Psoas muscle (tissue), 8 donors: Measurements from ENCODE around the gene OSBP2. TPM values are rescaled to one million over a fixed set of nuclear protein-coding genes. Genes with fewer than 3 reads are reported as not detected.

ENCODE experiments used
- ATAC-seq, 4 donors: fragments of 200-7000 bp; cut with Tn5 transposase; one replicate each; pipeline ENCODE4 v1.9.1; 2020; ENCODE audit warnings: moderate library complexity in 3 of 4, mild to moderate bottlenecking in 2 of 4
- DNase-seq, 2 donors: peaks; one replicate each; pipeline ENCODE4 v3.0.0-alpha.2; 2020
- H3K27ac ChIP-seq: fragments of 200-600 bp; one replicate; pipeline ENCODE4 v1.8.0; 2022
- H3K27me3 ChIP-seq, 3 donors: fragments of 200-600 bp in 1 of 3; one replicate each; pipeline versions ENCODE4 v1.6.1 to v1.8.0; 2013 to 2022; ENCODE audit warnings: low read length in 2 of 3, mild to moderate bottlenecking in 2 of 3, moderate library complexity in 1 of 3; ENCODE audit not compliant: insufficient read depth in 3 of 3
- H3K36me3 ChIP-seq, 2 donors: fragments of 200-600 bp in 1 of 2; one replicate each; pipeline versions ENCODE4 v1.6.1 to v1.8.0; 2013 to 2022; ENCODE audit warnings: low read depth in 1 of 2, mild to moderate bottlenecking in 1 of 2, moderate library complexity in 1 of 2; ENCODE audit not compliant: insufficient read depth in 1 of 2
- H3K4me1 ChIP-seq: fragments of 200-600 bp; one replicate; pipeline ENCODE4 v1.8.0; 2022
- H3K4me3 ChIP-seq: fragments of 200-600 bp; one replicate; pipeline ENCODE4 v1.8.0; 2022; ENCODE audit warnings: mild to moderate bottlenecking
- H3K9me3 ChIP-seq: fragments of 200-600 bp; one replicate; pipeline ENCODE4 v1.8.0; 2022
- CTCF ChIP-seq: fragments of 200-600 bp; IDR thresholded peaks from one replicate; pipeline ENCODE4 v1.8.0; 2022; ENCODE audit warnings: antibody characterized with exemption
- WGBS, 3 donors: extraction: QIAGEN DNeasy Blood & Tissue Kit; methylation state at CpG; one replicate each; pipeline versions ENCODE4 v1.1.6 to v1.1.7; 2013; 5-methylcytosine and 5-hydroxymethylcytosine counted together
- intact Hi-C, 2 donors: fragments of 100-400 bp; cut with DNase I; formaldehyde crosslinking; loops; one replicate each; pipeline versions ENCODE4 v1.11.0 to v1.14.2; 2022
- polyA plus RNA-seq, 3 donors: library from polyadenylated mRNA; stranded (reverse); fragments of 200-250 nt; gene quantifications; one replicate each; pipeline ENCODE4 v1.2.3, GENCODE V29; 2013
- total RNA-seq, 4 donors: library from RNA; stranded (reverse); fragmentation: NEBNext Ultra II Directional in 2 of 4; extraction: Animal tissue kit (Norgen Biotek cat#: 25700) in 2 of 4; gene quantifications; one replicate each; pipeline versions ENCODE4 v1.2.1 to v1.2.4, GENCODE V29; 2021 to 2023
- donor health status: healthy with polysubstance abuse.
- donor health status: DM: no; HTN: no; CAD: no; lungs with moderate emphysema.
- donor health status: Bipolar disorder and iron deficiency.
- donor health status: healthy.
- donor health status: DM: yes; HTN: yes; CAD: no.
- donor health status: DM: no; HTN: no; CAD: no.
- donor health status: DM: no; HTN: no; CAD: no.
- donor health status: DM: yes; HTN: yes; CAD: no.

OSBP2 gene
- total and polyA plus RNA-seq, 7 donors = 0.27 to 8.2 (median 2.5) TPM

DNA sequence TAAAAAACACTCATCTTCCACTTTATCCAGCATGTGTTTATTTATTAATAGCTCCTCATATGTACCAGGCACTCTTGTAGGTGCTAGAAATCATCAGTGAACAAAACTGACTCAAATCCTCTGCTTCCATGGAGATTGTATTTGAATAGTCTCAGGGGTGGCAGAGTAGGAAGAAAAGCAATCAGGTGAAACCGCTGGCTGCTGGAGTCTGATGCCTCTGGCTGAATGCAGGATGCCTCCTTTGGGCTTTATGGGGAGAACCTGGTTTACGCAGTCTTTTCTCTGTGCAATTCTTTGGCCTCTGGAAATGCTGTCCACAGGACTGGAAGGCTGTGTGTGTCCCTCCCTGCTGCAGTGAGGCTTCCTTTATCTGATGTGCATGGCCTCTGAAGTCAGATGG lies 12.8 kb upstream of the OSBP2 start:
- ATAC-seq = no peak
- H3K4me3 ChIP-seq = no peak overlapping the region
- DNase-seq = no peak
- H3K36me3 ChIP-seq = no peaks in the 10 kb centered on the region
- intact Hi-C loops = no loop called here
- whole genome bisulfite sequencing, 3 donors = 55 to 83% (median 74%) methylated on average over 2 of the region's 2 CpGs
- TF ChIP-seq CTCF = no peak
- no peak overlapping the region for H3K27ac ChIP-seq
- H3K9me3 ChIP-seq = no peaks in the 10 kb centered on the region
- H3K4me1 ChIP-seq = peaks cover 4% of the 10 kb centered on the region
- H3K27me3 ChIP-seq = no peaks in the 10 kb centered on the region

DNA sequence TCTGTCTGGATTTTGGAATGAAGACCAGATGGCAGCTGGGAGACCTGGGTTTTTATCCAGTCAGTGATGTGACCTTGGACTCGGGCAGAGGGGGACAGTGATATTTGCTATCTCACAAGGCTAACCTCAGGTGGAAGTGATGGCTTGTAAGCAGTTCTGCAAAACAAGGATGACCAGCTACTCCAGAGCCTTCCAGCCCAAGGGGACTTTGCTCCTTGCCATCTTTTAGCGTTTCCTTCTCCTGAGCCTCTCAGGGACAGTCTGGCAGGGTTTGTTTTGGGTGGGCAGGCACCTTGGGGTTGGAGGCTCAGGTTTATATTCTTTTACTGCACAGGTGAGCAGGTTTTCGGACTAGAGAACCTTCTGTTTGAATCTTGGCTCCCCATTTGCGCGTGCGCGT lies 9.5 kb upstream of the OSBP2 start:
- no peak overlapping the region for H3K27ac ChIP-seq
- DNase-seq = no peak
- no peaks in the 10 kb centered on the region for H3K27me3 ChIP-seq
- H3K4me1 ChIP-seq = peaks cover 4% of the 10 kb centered on the region
- H3K36me3 ChIP-seq = no peaks in the 10 kb centered on the region
- no peak overlapping the region for H3K4me3 ChIP-seq
- 84 to 87% (median 84%) methylated on average over 7 of the region's 7 CpGs for WGBS, 3 donors
- H3K9me3 ChIP-seq = no peaks in the 10 kb centered on the region
- ATAC-seq = no peak
- intact Hi-C loops = no loop called here
- no peak for TF ChIP-seq CTCF

DNA sequence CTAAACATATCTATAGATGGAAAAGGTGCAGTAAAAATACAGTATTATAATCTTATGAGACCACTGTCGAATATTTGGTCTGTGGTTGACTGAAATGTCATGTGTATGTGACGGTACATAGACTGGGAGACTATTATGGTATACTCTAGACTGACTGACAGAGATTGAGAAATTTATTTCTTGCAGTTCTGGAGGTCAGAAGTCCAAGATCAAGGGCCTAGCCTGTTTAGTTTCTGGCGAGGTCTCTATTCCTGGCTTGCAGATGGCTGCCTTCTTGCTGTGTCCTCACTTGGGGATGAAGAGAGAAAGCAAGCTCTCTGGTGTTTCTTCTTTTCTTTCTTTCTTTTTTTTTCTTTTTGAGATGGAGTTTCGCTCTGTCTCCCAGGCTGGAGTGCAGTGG lies 7.3 kb upstream of the OSBP2 start:
- Histone ChIP-seq H3K4me3 (no peak overlapping the region), H3K9me3 (no peaks in the 10 kb centered on the region), H3K36me3 (no peaks in the 10 kb centered on the region), H3K27me3 (no peaks in the 10 kb centered on the region), H3K27ac (no peak overlapping the region), H3K4me1 (no peaks in the 10 kb centered on the region)
- intact Hi-C loops = no loop called here
- DNase-seq = no peak
- WGBS, 3 donors = 84 to 94% (median 89%) methylated on average over 4 of the region's 4 CpGs
- TF ChIP-seq CTCF = no peak
- no peak for ATAC-seq

DNA sequence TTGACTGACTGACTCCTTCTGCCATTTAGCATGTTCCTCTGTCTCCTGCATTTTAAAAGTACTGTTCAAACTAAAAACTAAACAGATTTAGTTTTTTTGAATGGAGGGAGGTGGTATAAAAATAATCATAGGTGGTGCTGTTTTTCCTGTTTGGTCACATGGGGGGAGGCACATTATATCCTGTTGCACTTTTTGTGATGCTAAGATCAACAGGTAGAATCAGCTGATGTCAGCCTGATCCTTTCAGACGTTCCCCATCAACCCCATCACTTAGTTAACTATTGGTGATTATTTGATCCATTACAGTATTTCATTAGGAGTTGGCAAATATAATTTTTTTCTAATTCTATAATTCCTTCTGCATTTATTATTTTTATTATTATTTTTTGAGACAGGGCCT lies 5.1 kb upstream of the OSBP2 start:
- WGBS, 3 donors = 52 to 64% (median 55%) methylated on average over 1 of the region's 1 CpG
- Histone ChIP-seq H3K36me3 (no peaks in the 10 kb centered on the region), H3K4me3 (no peak overlapping the region), H3K9me3 (no peaks in the 10 kb centered on the region), H3K4me1 (no peaks in the 10 kb centered on the region), H3K27me3 (no peaks in the 10 kb centered on the region), H3K27ac (no peak overlapping the region)
- ATAC-seq = no peak
- no peak for DNase-seq
- no peak for TF ChIP-seq CTCF
- intact Hi-C loops = no loop called here

DNA sequence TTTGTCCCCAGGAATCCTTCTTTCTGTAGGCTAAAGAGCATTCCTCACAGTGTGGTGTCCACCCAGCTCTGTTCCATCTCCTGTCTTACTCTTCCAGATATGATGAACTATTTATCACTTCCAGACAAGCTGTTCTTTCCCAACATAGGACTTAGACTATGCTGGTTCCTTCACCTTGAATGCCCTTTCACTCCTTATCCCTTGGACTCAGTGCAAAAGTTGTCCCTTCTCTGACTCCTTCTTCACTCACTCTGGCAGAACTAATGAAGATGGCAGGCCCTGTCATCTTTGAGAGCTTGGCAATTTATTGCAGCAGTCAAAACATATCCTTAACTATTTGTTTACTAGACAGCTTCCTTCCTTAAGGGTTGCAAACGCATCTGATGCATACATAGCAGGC lies 3.5 kb upstream of the OSBP2 start:
- TF ChIP-seq CTCF = no peak
- DNase-seq (no peak), ATAC-seq (no peak)
- peaks cover 0 to 7% (median 0%) of the 10 kb centered on the region in 3 donors for H3K27me3 ChIP-seq
- intact Hi-C loops = no loop called here
- H3K9me3 ChIP-seq = no peaks in the 10 kb centered on the region
- WGBS, 3 donors = 84 to 86% (median 86%) methylated on average over 1 of the region's 1 CpG
- no peaks in the 10 kb centered on the region for H3K36me3 ChIP-seq
- peaks cover 7% of the 10 kb centered on the region for H3K4me1 ChIP-seq
- H3K27ac ChIP-seq = no peak overlapping the region
- no peak overlapping the region for H3K4me3 ChIP-seq
